GM18499 (cell line): ENCODE results near the gene CBX7.

ENCODE experiments used
- ATAC-seq: cut with Tn5 transposase; IDR thresholded peaks from one replicate; pipeline ENCODE4 v1.9.1; 2021; ENCODE audit warnings: moderate number of reproducible peaks; ENCODE audit not compliant: insufficient read depth, unreplicated experiment

The CBX7 gene

DNA sequence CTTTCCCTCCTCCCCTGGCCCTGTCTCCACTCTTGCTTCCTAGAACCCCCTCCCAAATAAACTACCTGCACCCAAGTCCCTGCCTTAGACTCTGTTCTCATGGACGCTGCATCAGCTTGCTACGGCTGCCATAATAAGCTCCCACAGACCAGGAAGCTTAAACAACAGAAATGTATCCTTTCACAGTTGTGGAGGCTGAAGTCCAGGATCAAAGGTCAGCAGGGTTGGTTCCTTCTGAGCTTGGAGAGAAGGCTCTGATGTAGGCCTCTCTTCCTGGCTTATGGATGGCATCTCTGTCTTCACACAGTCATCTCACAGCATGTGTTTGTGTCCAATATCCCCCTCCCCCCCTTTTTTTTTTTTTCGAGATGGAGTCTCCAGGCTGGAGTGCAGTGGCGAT lies 23.4 kb downstream of the CBX7 start:
- no peak for ATAC-seq

DNA sequence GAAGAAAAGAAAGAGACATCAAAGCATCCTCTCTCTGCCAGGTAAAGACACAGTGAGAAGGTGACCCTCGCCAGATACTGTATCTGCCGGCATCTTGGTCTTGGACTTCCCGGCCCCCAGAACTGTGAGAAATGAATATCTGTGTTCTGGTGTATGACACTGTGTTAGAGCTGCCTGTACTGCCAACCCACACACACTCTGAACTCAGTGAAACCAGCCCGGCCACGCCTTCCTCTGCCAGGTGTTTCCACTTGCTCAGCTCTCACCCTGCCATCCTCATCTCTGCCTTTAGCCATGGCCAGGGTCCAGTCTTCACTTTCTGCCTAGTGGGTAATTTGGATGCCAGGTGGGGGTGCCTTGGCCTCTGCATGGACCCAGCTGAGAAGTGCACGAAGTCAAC lies 24.0 kb downstream of the CBX7 start:
- ATAC-seq, result no peak

DNA sequence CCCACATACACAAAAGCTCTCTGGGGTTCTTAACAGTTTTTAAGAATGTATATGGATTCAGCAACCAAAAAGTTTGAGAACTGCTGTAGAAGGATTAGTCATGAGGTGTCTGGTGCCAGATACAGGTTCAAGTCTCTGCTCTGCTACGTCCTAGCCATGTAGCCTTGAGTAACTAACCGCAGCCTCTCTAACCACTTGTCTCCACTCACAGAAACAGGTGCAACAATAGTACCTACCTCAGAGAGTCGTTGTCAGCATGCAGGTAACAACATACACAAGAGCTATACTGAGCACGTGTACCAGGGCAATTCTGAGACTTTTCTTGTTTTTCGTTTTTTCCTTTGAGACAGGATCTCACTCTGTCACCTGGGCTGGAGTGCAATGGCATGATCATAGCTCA lies 26.9 kb downstream of the CBX7 start:
- no peak for ATAC-seq

DNA sequence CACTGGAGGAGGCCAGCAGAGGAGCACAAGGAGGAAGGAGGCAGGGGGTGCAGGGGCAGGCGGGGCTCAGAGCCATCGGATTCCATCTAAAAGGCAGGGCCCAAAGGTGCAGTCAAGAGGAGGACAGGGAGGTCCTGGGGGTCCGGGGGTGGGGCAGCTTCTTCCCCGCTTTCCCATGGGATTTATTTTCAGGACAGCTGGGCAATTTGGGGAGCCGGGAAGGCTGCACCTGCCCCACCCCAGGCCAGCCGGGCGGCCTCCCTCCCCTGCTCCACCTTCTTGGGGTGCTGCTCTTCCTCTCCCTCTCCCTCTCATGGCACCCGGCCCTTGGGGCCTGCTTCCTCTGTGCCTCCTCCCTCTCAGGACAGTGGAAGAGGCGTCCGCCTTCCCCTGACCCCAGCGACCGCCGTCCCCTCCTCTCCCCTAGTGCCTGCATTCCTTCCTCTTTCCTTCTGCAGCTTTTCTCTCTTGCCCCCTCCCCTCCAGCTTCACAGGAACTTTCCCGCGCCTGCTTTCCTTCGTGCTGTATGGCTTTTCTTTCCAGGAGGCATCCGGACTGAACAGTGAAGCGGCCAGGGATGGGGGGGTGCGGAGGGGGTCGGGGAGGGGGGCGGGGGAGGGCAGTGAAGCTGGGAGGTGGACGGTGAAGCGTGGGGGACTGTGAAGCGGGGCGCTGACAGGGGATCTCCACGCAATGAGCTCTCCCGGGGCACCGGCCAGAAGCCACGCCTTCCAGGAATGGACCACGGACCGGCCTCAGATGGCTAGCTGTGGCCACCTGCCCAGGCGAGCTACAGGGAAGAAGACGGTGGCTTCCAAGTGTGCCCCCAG lies 28.5 kb downstream of the CBX7 start:
- no peak for ATAC-seq

DNA sequence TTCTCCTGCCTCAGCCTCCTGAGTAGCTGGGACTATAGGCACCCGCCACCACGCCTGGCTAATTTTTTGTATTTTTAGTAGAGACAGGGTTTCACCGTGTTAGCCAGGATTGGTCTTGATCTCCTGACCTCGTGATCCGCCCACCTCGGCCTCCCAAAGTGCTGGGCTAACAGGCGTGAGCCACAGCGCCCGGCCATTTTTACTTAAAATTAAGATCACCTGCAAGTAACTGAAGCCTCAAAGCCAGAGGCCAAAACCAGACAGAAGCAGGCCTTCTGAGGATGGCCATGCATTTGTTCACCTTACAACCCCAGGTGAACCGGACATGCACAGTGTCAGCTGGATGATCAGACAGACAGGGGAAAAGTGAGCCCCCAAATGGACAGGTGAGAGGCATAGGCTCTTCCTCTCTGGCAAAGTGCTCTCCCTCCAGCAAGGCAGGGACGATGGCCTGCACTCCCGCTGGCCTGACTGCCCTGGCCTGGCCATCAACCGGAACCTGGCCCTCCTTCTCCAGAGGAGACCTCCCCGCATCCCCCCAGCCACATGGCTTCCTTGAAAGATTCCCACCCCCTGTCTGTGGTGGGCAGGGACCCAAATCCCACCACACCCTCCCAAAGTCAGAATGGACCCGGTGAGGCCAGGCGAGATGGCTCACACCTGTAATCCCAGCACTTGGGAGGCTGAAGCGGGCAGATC lies 29.6 kb downstream of the CBX7 start:
- ATAC-seq, result no peak

DNA sequence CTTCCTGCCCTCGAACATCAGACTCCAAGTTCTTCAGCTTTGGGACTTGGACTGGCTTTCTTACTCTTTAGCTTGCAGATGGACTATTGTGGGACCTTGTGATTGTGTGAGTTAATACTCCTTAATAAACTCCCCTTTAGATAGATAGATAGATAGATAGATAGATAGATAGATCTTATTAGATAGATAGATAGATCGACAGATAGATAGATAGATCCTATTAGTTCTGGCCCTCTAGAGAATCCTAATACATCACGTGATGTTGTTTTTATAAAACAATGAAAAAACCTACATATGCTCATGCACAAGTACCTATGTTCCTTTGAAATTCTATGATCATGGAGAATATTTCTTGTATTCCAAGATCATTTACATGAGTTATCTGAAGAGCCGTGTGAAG lies 31.5 kb downstream of the CBX7 start:
- no peak for ATAC-seq

DNA sequence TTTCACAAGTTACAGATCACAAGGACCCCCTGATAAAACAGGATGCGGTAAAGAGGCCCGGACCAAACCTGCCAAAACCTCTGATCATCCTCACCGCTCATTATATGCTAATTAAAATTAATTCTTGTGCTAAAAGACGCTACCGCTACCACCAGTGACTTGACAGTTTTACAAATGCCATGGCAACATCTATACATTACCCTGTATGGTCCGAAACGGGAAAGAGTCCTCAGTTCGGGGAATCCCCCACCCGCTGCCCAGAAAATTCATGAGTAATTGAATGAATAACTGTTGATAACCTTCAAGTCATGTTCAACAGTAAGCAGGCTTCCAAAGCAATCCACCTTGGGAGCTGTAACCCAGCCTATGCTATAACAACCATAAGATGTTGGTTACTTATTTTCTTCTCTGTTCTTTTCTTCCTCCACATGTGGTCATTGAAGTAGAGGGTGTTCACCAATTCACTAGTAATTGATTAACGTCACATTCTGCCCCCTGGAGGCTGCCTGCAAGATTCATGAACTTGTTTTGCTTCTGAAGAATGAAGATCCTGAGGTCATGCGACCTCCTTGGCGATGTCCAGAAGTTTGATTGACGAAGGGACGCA lies 34.8 kb downstream of the CBX7 start:
- ATAC-seq, result no peak

DNA sequence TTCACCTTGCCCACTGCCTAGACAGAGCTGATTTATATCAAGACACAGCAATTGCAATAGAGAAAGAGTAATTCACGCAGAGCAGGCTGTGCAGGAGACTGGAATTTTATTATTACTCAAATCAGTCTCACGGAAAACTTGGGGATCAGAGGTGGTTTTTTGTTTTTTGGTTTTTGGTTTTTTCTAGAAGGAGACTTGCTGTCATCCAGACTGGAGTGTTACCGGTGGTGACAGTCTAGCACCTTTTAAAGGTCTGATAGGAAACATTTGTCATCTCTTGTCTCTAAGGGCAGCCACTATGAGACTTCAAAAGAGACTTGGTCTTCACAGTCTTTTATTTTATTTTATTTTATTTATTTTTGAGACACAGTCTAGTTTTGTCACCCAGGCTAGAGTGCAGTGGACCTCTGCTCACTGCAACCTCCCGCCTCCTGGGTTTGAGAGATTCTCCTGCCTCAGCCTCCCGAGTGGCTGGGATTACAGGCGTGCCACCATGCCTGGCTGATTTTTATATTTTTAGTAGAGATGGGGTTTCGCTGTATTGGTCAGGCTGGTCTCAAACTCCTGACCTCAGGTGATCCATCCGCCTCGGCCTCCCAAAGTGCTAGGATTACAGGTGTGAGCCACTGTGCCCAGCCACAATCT lies 36.4 kb downstream of the CBX7 start:
- no peak for ATAC-seq

DNA sequence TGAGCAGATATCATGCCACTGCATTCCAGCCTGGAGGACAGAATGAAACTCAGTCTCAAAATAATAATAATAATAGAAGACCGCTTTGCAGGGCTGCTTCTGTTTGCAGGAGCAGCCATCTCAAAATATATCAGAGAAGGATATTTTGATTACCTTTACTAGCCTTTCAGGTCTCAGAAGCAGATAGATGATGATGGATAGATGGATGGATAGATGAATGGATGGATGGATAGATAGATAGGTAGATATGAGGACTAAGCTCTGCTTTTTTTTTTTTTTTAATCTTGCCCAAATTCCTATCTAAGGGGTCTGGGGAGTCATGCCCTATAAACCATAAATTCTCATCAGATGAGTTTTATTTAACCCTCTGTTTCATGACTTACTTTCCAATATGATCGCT lies 36.9 kb downstream of the CBX7 start:
- ATAC-seq, result no peak

DNA sequence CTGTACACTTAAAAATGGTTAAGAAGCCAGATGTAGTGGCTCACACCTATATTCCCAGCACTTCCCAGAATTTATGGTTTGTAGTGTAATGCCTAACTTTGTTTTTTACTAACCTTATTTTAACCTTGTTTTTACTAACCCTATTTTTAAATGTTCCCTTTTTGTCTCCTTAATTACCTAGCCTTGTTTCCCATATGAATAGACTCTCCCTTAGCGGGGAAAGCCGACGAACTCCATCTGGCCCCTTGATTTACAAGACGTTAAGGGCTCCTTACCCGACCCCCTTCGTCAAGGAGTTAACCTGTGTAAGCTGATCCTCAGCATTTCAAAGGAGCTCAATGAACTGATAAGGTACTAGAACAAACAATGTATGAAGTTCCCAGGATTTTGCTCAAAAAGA lies 38.4 kb downstream of the CBX7 start:
- no peak for ATAC-seq

DNA sequence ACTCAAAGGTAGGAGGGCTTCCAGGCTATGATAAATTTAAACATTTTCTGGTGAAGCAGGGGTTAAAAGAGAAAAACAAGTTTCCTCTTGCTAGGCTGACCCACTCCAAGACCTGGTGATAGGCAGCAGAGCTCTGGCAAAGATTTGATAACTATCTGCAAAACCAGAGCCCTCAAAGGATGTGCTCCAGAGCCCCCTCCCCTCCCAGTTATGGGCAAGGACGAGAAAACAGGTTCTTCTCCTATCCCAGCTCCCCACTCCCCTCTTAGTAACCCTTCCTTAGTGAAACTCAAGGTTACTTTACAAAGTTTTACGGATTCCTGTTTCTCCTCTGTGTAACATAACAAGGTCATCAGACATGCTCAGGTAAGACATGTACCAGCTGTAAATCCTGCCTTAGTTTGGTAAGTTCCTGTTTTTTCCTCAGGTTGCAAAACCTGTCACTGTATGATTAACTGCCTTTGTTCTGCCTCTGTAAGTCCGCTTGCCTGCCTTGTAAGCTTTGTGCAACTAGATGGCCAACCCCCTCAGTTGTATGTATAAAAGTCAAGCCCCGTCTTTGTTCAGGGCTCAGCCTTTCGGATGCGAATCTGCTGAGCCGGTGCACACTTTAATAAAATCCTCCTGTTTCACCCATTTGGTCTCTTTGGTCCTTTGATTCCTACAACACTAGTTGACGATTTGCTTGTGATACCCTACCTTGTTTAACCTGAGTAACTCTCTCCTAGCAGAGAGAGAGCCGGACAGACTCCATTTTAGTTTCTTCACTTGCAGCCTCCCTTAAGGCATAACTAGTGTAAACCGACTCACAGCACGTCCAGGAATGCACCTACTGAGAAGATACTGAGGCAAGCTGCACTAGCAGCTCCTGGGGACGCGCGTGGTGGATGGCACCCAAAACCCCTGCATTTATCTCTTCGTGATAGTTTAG lies 41.6 kb downstream of the CBX7 start:
- ATAC-seq, result no peak

DNA sequence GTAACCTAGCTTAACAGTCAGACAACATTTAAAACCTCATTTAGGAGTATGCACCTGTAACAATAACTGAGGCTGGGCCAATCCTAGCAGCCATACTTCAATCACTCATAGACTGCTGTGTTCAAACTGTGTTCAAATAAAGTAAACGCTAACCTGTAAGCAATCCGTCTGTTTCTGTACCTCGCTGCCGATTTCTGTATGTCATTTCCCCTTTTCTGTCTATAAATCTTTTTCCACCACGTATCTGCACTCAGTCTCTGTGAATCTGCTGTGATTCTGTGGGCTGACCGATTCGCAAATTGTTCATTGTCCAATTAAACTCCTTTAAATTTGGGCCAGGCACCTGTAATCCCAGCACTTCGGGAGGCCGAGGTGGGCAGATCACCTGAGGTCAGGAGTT lies 43.1 kb downstream of the CBX7 start:
- ATAC-seq, result no peak

DNA sequence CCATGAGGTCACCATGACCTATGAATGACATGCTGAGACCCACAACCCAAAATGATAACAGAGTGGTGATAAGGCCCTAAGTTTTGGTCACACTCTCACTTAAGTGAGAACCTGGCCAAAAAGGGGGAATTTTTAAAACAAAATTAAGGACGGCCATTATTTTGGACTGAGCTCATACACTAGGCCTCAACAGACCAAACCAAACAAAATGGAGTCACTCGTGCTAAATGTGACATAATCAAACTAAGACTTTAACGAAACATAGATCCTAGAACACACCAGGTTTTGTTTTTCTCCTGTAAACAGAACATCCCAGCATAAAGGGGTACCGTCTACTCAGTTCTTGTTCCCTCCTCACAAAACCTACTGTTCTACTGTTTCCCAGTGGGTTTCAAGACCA lies 44.0 kb downstream of the CBX7 start:
- ATAC-seq, result no peak

DNA sequence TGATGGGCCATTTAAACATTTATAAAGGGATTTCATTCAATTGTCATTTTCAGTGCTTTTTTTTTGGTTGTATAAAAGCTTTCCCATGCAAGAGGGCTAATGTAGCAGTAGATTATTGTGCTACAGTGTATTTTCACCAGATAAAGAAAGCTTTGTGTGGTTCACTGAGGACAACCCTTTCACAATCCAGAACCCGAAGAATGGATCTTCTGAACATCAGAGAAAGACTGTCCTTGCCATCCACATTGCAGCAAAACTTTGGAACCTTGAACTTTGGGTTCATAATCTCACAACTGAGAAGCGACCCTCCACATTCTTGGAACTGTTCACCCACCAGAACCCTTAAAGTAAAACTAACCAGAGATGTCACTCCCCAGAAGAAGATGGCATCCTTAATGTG lies 46.2 kb downstream of the CBX7 start:
- no peak for ATAC-seq

DNA sequence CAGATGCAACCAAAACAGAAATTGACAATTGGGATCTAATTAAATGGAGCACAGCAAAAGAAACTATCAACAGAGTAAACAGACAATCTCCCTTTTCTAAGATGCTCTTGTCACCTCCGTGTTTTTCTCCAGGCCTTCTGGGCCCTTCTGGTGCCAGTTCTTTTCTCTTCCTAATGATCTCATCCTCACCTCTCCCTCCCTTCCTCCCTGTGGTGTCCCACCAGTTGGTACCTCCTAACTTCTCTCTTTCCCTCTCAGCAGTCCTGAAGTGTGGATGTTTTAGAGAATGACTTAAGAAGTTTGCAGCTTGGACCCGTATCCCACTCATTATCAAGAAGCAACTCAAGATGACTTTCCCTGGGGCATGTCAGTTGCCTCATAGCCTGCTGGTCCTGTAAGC lies 49.0 kb downstream of the CBX7 start:
- ATAC-seq, result no peak

DNA sequence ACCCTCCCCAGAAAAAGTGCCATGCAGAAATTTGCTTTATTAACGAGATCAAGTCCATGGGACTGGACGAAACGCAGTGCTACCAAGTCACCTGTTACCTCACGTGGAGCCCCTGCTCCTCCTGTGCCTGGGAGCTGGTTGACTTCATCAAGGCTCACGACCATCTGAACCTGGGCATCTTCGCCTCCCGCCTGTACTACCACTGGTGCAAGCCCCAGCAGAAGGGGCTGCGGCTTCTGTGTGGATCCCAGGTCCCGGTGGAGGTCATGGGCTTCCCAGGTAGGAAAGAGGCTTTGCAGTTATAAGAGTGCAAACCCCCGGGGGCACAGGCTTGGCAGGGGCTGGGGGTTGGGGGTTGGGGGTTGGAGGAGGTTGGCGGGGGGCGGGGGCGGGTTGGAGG lies 51.3 kb downstream of the CBX7 start:
- no peak for ATAC-seq

DNA sequence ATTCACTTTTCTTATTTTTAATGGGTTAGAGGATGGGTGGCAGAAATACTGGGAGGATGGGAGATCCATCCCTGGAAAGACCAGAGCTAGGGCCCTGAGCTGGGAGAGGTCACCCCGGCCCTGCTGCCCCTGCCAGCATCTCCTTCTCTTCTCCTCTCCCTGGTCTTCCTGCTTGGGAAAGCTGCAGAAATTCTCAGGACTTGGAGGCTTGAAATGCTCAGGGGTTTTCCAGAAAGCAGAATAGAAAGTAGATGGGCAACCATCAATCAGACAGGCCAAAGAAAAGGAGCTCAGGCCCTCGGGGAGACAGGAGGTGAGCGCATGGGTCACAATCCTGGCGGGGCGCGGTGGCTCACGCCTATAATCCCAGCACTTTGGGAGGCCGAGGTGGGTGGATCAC lies 53.9 kb downstream of the CBX7 start:
- ATAC-seq, result no peak

DNA sequence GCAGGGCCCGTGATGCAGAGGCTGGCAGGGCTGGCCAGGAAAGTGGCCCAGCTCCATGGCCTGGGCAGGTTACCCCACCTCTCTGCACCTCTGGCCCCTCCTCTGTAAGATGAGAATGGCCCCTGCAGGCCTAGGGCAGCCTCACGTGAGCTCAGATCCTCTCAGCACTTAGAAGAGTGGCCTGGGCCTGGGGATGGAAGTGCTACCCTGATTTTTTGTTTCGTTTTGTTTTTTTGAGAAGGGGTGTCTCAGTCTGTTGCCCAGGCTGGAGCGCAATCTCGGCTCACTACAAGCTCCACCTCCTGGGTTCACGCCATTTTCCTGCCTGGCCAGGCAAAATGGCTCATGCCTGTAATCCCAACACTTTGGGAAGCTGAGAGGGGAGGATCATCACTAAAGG lies 54.5 kb downstream of the CBX7 start:
- no peak for ATAC-seq

DNA sequence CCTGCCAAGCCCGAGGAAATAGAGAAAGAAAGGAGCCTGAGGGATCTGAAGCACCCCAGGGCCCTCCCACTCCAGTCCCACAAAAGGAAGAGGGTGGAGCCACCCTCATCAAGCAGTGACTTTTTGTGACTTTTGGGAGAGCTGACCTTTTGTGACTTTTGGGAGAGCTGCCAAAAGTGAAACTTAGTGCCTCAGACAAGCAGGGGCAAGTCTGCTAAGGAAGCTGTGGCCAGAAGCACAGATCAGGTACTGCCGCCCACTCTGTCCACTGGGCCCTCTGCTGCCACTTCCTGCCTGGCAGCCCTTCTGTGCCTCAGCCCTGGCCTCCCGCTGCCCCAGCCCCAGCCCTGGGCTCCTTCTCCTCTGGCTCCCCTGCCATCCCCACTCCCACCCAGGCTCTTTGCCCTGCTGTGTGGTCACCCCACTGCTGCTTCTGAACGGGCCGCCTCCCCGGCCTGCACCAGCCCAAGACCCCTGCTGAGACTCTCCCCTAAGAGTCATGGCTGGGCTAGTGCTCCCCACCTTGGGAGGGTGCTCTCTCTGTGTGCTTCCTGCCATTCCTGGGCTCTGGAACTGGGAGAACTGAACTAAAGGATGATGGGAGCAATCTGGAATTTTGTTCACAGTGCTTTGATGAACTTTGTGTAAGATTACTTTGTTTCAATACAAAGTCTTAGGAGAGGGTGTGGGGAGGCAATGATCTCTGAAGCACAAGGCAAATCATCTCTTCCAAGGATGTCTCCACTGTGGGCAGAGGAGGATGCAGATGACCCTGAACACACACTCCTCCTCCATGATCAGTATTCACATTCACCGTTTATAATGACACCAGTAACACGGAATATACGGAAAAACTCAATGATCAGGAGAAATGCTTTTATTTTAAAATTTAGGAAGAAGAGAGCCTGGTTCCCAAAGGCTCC lies 55.1 kb downstream of the CBX7 start, which contains the start of gene APOBEC3H:
APOBEC3H (plus strand) TSS at position 147 of the 923 bp plus-strand sequence. CDS start 3,035 bp downstream, outside the sequence.
- ATAC-seq, result no peak
